Measurements from ENCODE around the gene KCNB1.

Gene KCNB1

GRCh38 chr20:49408509-49409104, 73.9 kb downstream of the KCNB1 start:
- no peak for DNase-seq

GRCh38 chr20:49406666-49407065, 75.8 kb downstream of the KCNB1 start:
- no peak for DNase-seq

- no peak for DNase-seq
Observed at GRCh38 chr20:49405696-49406095, 76.8 kb downstream of the KCNB1 start.

GRCh38 chr20:49405062-49405683, 77.3 kb downstream of the KCNB1 start:
- no peak for DNase-seq

- no peak for DNase-seq
Observed at GRCh38 chr20:49404461-49404860, 78.0 kb downstream of the KCNB1 start.

GRCh38 chr20:49403911-49404310, 78.6 kb downstream of the KCNB1 start:
- no peak for DNase-seq

- DNase-seq: no peak
Observed at GRCh38 chr20:49403012-49403411, 79.5 kb downstream of the KCNB1 start.

GRCh38 chr20:49400904-49401303, 81.6 kb downstream of the KCNB1 start:
- no peak for DNase-seq

GRCh38 chr20:49400410-49400809, 82.1 kb downstream of the KCNB1 start:
- peak; percentile 20 for DNase-seq

- DNase-seq: peak; percentile 10
Observed at GRCh38 chr20:49399329-49399728, 83.1 kb downstream of the KCNB1 start.

GRCh38 chr20:49398401-49399144, 83.9 kb downstream of the KCNB1 start:
- no peak for DNase-seq

GRCh38 chr20:49397525-49397924, 84.9 kb downstream of the KCNB1 start:
- peak; percentile 10 for DNase-seq

- DNase-seq: no peak
Observed at GRCh38 chr20:49396230-49396629, 86.2 kb downstream of the KCNB1 start.

GRCh38 chr20:49395659-49396058, 86.8 kb downstream of the KCNB1 start:
- DNase-seq: no peak

GRCh38 chr20:49395183-49395582, 87.3 kb downstream of the KCNB1 start:
- no peak for DNase-seq

GRCh38 chr20:49394757-49395156, 87.7 kb downstream of the KCNB1 start:
- DNase-seq: no peak

- DNase-seq: no peak
Observed at GRCh38 chr20:49394264-49394663, 88.2 kb downstream of the KCNB1 start.

- DNase-seq: no peak
Observed at GRCh38 chr20:49393803-49394202, 88.7 kb downstream of the KCNB1 start.

- no peak for DNase-seq
Observed at GRCh38 chr20:49392745-49393144, 89.7 kb downstream of the KCNB1 start.

- no peak for DNase-seq
Observed at GRCh38 chr20:49391404-49392245, 90.8 kb downstream of the KCNB1 start.

- no peak for DNase-seq
Observed at GRCh38 chr20:49389854-49390253, 92.6 kb downstream of the KCNB1 start.

- no peak for DNase-seq
Observed at GRCh38 chr20:49388744-49389143, 93.7 kb downstream of the KCNB1 start.

GRCh38 chr20:49387581-49387939, 94.9 kb downstream of the KCNB1 start:
- DNase-seq: no peak

All from fibroblast of skin of abdomen (primary cell).